Prostate gland (tissue), 2 donors: ENCODE data around the gene RBP3.

ENCODE experiments used
- POLR2AphosphoS5 ChIP-seq: sonication (generic); formaldehyde crosslinking; IDR thresholded peaks from one replicate; pipeline ENCODE4 v1.6.1; 2017; ENCODE audit warnings: antibody characterized with exemption
- TF ChIP-seq, protein P1 (sequence below), 4 experiments: fragments of 200-600 bp in 2 of 4; fragments of 450-650 bp in 2 of 4; sonication (generic) in 2 of 4; IDR thresholded peaks; 1 replicate in 3 of 4; 2 replicates in 1 of 4; pipeline ENCODE4 v1.5.1; 2016 to 2019; ENCODE audit warnings: antibody characterized with exemption in 4 of 4, mild to moderate bottlenecking in 2 of 4, moderate library complexity in 2 of 4

DNA sequence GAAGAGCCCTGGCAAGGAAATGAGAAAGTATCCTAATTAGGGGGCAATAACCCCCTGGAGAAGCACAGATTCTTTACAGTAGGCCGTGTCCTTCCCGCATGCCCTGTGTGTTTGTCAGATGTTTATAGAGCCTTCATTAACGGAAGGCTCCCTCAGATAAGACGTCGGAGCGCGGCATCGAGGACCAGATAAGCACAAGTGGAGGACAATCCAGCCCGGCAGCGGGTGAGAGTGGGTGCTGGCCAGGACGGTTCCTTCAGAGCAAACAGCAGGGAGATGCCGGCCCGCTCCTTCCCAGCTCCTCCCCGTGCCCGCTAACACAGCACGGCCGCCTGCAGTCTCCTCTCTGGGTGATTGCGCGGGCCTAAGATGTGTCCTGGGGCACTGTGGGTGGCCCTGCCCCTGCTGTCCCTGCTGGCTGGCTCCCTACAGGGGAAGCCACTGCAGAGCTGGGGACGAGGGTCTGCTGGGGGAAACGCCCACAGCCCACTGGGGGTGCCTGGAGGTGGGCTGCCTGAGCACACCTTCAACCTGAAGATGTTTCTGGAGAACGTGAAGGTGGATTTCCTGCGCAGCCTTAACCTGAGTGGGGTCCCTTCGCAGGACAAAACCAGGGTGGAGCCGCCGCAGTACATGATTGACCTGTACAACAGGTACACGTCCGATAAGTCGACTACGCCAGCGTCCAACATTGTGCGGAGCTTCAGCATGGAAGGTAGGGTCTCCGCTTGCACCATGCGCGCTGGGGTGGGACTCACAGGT lies 25.7 kb upstream of the RBP3 start, which contains the start of gene GDF2:
- TF ChIP-seq, protein P1, sequence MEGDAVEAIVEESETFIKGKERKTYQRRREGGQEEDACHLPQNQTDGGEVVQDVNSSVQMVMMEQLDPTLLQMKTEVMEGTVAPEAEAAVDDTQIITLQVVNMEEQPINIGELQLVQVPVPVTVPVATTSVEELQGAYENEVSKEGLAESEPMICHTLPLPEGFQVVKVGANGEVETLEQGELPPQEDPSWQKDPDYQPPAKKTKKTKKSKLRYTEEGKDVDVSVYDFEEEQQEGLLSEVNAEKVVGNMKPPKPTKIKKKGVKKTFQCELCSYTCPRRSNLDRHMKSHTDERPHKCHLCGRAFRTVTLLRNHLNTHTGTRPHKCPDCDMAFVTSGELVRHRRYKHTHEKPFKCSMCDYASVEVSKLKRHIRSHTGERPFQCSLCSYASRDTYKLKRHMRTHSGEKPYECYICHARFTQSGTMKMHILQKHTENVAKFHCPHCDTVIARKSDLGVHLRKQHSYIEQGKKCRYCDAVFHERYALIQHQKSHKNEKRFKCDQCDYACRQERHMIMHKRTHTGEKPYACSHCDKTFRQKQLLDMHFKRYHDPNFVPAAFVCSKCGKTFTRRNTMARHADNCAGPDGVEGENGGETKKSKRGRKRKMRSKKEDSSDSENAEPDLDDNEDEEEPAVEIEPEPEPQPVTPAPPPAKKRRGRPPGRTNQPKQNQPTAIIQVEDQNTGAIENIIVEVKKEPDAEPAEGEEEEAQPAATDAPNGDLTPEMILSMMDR (IDR thresholded peaks at IDR 0.05), result no peak
- TF ChIP-seq POLR2AphosphoS5, result no peak
